ENCODE results near the gene TCF7. TPM values are rescaled to one million over a fixed set of nuclear protein-coding genes. Genes with fewer than 3 reads are reported as not detected.

The TCF7 gene
- total RNA-seq, 1 donor from 2014 or later: under 0.01 TPM

DNA sequence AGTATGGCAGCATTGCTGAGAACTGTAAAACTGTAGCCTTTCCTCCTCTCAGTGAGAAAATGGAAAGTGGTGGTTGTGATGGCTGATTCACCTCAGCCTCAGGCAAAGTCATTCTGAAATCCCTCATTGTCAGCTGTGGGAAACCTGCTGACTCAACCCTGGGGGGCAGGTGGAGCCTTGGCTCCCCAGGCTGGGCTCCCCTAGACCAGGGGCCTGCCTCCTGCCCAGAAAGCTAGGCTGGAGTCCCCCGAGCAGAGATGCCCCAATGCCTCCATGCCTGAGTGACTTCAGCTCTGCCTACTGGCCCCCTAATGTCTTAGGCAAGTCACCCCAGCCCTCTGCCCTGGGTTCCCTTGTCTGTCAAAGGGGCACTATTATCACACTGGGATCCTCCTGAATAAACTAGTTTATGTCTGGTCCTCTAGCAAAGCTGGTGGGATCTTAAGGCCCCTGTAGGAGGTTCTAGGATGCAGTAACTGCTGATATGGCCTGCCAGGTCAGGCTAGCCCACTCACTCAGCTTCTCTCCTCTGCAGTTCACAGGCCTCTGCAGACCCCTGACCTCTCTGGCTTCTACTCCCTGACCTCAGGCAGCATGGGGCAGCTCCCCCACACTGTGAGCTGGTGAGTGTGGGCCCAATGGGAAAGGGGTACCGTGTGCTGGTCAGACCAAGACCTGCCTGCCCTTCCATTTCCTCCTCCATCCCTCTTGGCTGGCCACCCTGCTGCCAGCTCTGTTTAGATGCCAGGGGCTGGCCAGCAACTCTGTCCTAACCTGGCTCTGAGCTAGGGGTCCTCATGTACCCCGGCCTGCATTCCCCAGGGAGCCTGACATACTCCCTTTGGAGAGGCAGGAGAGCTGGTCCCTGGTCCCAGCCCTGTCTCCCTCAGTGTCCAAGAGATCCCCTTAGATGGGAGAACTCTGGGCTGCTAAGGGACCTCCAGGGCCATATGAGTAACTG lies 24.2 kb downstream of the TCF7 start:
- Histone ChIP-seq H3K27me3 (ENCODE audit: control insufficient read depth, insufficient read depth, low read length) (no peaks in the 10 kb centered on the region), H3K4me3 (ENCODE audit: low read depth, low read length) (no peak overlapping the region), H3K36me3 (ENCODE audit: control insufficient read depth, insufficient read depth, low read length) (peaks cover 12% of the 10 kb centered on the region)
- TF ChIP-seq, protein P1, sequence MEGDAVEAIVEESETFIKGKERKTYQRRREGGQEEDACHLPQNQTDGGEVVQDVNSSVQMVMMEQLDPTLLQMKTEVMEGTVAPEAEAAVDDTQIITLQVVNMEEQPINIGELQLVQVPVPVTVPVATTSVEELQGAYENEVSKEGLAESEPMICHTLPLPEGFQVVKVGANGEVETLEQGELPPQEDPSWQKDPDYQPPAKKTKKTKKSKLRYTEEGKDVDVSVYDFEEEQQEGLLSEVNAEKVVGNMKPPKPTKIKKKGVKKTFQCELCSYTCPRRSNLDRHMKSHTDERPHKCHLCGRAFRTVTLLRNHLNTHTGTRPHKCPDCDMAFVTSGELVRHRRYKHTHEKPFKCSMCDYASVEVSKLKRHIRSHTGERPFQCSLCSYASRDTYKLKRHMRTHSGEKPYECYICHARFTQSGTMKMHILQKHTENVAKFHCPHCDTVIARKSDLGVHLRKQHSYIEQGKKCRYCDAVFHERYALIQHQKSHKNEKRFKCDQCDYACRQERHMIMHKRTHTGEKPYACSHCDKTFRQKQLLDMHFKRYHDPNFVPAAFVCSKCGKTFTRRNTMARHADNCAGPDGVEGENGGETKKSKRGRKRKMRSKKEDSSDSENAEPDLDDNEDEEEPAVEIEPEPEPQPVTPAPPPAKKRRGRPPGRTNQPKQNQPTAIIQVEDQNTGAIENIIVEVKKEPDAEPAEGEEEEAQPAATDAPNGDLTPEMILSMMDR (IDR thresholded peaks at IDR 0.05; ENCODE audit: insufficient read depth, low read length, severe bottlenecking): no peak
- FAIRE-seq (peak; percentile 58), DNase-seq (ENCODE audit: low read depth) (peak; percentile 85)

- TF ChIP-seq, protein P1 (IDR thresholded peaks at IDR 0.05; ENCODE audit: insufficient read depth, low read length, severe bottlenecking): no peak
- Histone ChIP-seq H3K27me3 (ENCODE audit: control insufficient read depth, insufficient read depth, low read length) (no peaks in the 10 kb centered on the region), H3K4me3 (ENCODE audit: low read depth, low read length) (no peak overlapping the region), H3K36me3 (ENCODE audit: control insufficient read depth, insufficient read depth, low read length) (peaks cover 15% of the 10 kb centered on the region)
- no peak for FAIRE-seq
- no peak for DNase-seq (ENCODE audit: low read depth)
These were observed 24.9 kb downstream of the TCF7 start for GRCh38 chr5:134139377-134139851.

DNA sequence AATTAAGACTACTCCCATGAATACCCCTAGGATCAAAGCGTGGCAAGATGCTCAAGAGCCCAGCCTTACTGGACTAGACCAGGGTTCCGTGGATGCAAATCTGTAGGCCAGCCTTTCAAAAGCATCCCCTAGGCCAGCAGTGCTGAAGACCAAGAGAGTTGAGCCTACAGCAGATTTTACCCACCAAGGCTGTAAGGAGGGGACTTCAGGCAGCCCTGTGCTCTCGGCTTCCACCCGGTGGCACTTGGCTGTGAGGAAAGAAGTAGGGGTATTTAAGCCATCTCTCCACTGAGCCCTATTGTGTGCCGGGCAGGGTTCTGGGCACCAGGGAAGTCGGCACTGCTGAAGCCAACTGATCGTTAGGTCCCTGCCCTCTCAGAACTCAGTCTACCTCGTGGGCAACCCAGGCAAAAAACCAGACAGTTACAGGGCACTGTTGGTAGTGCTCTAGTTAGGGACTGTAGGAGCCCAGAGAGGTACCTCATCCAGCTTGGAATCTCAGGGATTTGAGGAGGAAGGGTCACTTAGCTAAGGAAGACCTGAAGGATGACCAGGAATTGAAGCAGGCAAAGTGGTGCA lies 25.5 kb downstream of the TCF7 start:
- FAIRE-seq (no peak), DNase-seq (ENCODE audit: low read depth) (no peak)
- H3K36me3 ChIP-seq (ENCODE audit: control insufficient read depth, insufficient read depth, low read length): peaks cover 15% of the 10 kb centered on the region
- H3K4me3 ChIP-seq (ENCODE audit: low read depth, low read length): no peak overlapping the region
- no peaks in the 10 kb centered on the region for H3K27me3 ChIP-seq (ENCODE audit: control insufficient read depth, insufficient read depth, low read length)
- TF ChIP-seq, protein P1 (IDR thresholded peaks at IDR 0.05; ENCODE audit: insufficient read depth, low read length, severe bottlenecking): no peak

DNA sequence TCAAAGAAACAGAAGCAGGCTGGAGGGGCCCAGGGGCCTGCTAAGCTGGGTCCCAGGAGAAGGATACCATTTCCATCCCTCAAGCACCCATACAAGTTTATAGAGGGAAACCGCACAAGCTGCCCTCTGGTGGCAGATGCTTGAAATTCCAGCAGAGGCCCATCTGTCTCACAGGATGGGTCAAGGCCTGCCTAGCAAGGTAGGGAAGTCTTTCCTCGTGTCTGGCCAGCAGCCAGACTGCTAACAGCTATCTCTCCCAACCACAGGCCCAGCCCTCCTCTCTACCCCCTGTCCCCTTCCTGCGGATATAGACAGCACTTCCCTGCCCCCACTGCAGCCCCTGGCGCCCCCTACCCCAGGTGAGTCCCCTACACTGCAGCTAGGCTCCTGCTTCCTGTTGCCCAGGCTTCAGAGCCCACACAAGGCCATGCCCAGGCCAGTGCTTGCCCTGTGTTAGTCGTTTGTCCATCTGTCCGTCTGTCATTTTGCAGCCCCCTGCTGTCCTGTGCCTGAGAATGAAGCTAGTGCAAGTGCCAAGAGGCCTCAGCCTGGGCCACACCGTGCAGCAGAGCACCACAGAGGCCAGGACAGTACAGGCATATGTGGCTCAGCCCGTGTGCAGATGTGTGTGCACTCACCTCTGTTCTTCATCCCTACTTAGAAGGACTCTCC lies 26.2 kb downstream of the TCF7 start:
- DNase-seq (ENCODE audit: low read depth) (peak; percentile 83), FAIRE-seq (peak; percentile 85)
- Histone ChIP-seq H3K27me3 (ENCODE audit: control insufficient read depth, insufficient read depth, low read length) (no peaks in the 10 kb centered on the region), H3K4me3 (ENCODE audit: low read depth, low read length) (no peak overlapping the region), H3K36me3 (ENCODE audit: control insufficient read depth, insufficient read depth, low read length) (peaks cover 17% of the 10 kb centered on the region)
- TF ChIP-seq, protein P1 (IDR thresholded peaks at IDR 0.05; ENCODE audit: insufficient read depth, low read length, severe bottlenecking): peak; percentile 91

- TF ChIP-seq, protein P1 (IDR thresholded peaks at IDR 0.05; ENCODE audit: insufficient read depth, low read length, severe bottlenecking): no peak
- no peaks in the 10 kb centered on the region for H3K27me3 ChIP-seq (ENCODE audit: control insufficient read depth, insufficient read depth, low read length)
- no peak overlapping the region for H3K4me3 ChIP-seq (ENCODE audit: low read depth, low read length)
- DNase-seq (ENCODE audit: low read depth) (no peak), FAIRE-seq (no peak)
- peaks cover 15% of the 10 kb centered on the region for H3K36me3 ChIP-seq (ENCODE audit: control insufficient read depth, insufficient read depth, low read length)
These were observed 27.0 kb downstream of the TCF7 start for GRCh38 chr5:134141331-134142050.

Measured in bronchial epithelial cell (primary cell).